BLaER1 (cell line): ENCODE data around the gene CEL.
"Not testable (repeated sequence)": the region's sequence is repeated elsewhere in the genome, so short reads cannot be mapped to it uniquely, and the experiment has no call there.

Experiments used
- H3K27ac ChIP-seq: shearing (Covaris generic); formaldehyde crosslinking; 2 replicates; pipeline ENCODE4 v1.8.1; 2022
- H3K27me3 ChIP-seq: shearing (Covaris generic); formaldehyde crosslinking; 2 replicates; pipeline ENCODE4 v1.8.1; 2022
- H3K36me3 ChIP-seq: shearing (Covaris generic); formaldehyde crosslinking; 2 replicates; pipeline ENCODE4 v1.8.1; 2022
- H3K4me1 ChIP-seq: shearing (Covaris generic); formaldehyde crosslinking; 2 replicates; pipeline ENCODE4 v1.8.1; 2022
- H3K4me2 ChIP-seq: shearing (Covaris generic); formaldehyde crosslinking; 2 replicates; pipeline ENCODE4 v1.8.1; 2022
- H3K4me3 ChIP-seq: shearing (Covaris generic); formaldehyde crosslinking; 2 replicates; pipeline ENCODE4 v1.8.1; 2022
- H3K9ac ChIP-seq: shearing (Covaris generic); formaldehyde crosslinking; 2 replicates; pipeline ENCODE4 v1.8.1; 2022
- H3K9me3 ChIP-seq: shearing (Covaris generic); formaldehyde crosslinking; 2 replicates; pipeline ENCODE4 v1.8.1; 2022
- H4K20me1 ChIP-seq: shearing (Covaris generic); formaldehyde crosslinking; 2 replicates; pipeline ENCODE4 v1.8.1; 2022
- Cebpa-rat ChIP-seq: shearing (Covaris generic); IDR thresholded peaks from 2 replicates; pipeline ENCODE4 v1.8.1; 2022

Gene CEL

GRCh38 chr9:133061764-133062145 lies at the start of gene CEL:
TSS of gene CEL (plus strand) at chr9:133061981. CDS start at chr9:133062003, 22 bp downstream.
- Histone ChIP-seq H3K4me2 (peak within 1 kb of the TSS; percentile 95), H3K9ac (peak within 1 kb of the TSS; percentile 50), H3K27ac (peak within 1 kb of the TSS; percentile 66), H3K36me3 (peaks cover 12% of the 10 kb centered on the region), H3K4me1 (peaks cover 77% of the 10 kb centered on the region), H4K20me1 (peaks cover 28% of the 10 kb centered on the region)
- H3K9me3 ChIP-seq, H3K4me3 ChIP-seq, H3K27me3 ChIP-seq: not testable (repeated sequence)

- Histone ChIP-seq H4K20me1 (no peaks in the 10 kb centered on the region), H3K9ac (no peak overlapping the region), H3K4me1 (no peaks in the 10 kb centered on the region), H3K27me3 (no peaks in the 10 kb centered on the region), H3K27ac (no peak overlapping the region), H3K9me3 (peaks cover 47% of the 10 kb centered on the region), H3K4me3 (no peak overlapping the region), H3K36me3 (no peaks in the 10 kb centered on the region), H3K4me2 (no peak overlapping the region)
- no peak for TF ChIP-seq Cebpa-rat
Measured at GRCh38 chr9:133014696-133015095, 47.1 kb upstream of the CEL start.

- peaks cover under 1% of the 10 kb centered on the region; the same call in 1 of the 2 replicates for H3K9me3 ChIP-seq
- no peaks in the 10 kb centered on the region for H4K20me1 ChIP-seq
- no peak overlapping the region for H3K9ac ChIP-seq
- peaks cover 22% of the 10 kb centered on the region for H3K4me1 ChIP-seq
- no peak overlapping the region for H3K27ac ChIP-seq
- TF ChIP-seq Cebpa-rat, result no peak
- H3K4me2 ChIP-seq, result peak overlapping the region; percentile 70
- H3K36me3 ChIP-seq, result no peaks in the 10 kb centered on the region
- H3K27me3 ChIP-seq, result no peaks in the 10 kb centered on the region
- no peak overlapping the region for H3K4me3 ChIP-seq
Measured at GRCh38 chr9:133023117-133023890, 38.5 kb upstream of the CEL start.

- Histone ChIP-seq H3K27ac (no peak overlapping the region), H3K36me3 (no peaks in the 10 kb centered on the region), H3K4me3 (no peak overlapping the region), H3K4me1 (peaks cover 35% of the 10 kb centered on the region), H4K20me1 (no peaks in the 10 kb centered on the region), H3K27me3 (no peaks in the 10 kb centered on the region), H3K4me2 (no peak overlapping the region), H3K9ac (no peak overlapping the region), H3K9me3 (no peaks in the 10 kb centered on the region)
- no peak for TF ChIP-seq Cebpa-rat
Measured at GRCh38 chr9:133026426-133026825, 35.4 kb upstream of the CEL start.

GRCh38 chr9:133027134-133027533 lies 34.6 kb upstream of the CEL start:
- Histone ChIP-seq H3K27me3 (no peaks in the 10 kb centered on the region), H4K20me1 (no peaks in the 10 kb centered on the region), H3K4me2 (no peak overlapping the region), H3K27ac (no peak overlapping the region), H3K4me1 (peaks cover 40% of the 10 kb centered on the region), H3K4me3 (no peak overlapping the region), H3K9ac (no peak overlapping the region), H3K9me3 (no peaks in the 10 kb centered on the region), H3K36me3 (peaks cover 2% of the 10 kb centered on the region; the same call in 1 of the 2 replicates)
- TF ChIP-seq Cebpa-rat, result no peak

GRCh38 chr9:133028221-133028620 lies 33.6 kb upstream of the CEL start:
- no peak for TF ChIP-seq Cebpa-rat
- Histone ChIP-seq H3K9me3 (peaks cover under 1% of the 10 kb centered on the region; the same call in 1 of the 2 replicates), H3K4me2 (no peak overlapping the region), H3K27ac (no peak overlapping the region), H4K20me1 (no peaks in the 10 kb centered on the region), H3K4me1 (peaks cover 40% of the 10 kb centered on the region), H3K27me3 (no peaks in the 10 kb centered on the region), H3K4me3 (no peak overlapping the region), H3K36me3 (peaks cover 13% of the 10 kb centered on the region), H3K9ac (no peak overlapping the region)

- peaks cover 30% of the 10 kb centered on the region for H3K36me3 ChIP-seq
- peaks cover 17% of the 10 kb centered on the region for H3K9me3 ChIP-seq
- H3K4me1 ChIP-seq, result peaks cover 47% of the 10 kb centered on the region
- no peaks in the 10 kb centered on the region for H3K27me3 ChIP-seq
- H4K20me1 ChIP-seq, result peaks cover 17% of the 10 kb centered on the region; the same call in 1 of the 2 replicates
- no peak for TF ChIP-seq Cebpa-rat
- H3K27ac ChIP-seq, result peak overlapping the region; percentile 95
- H3K4me2 ChIP-seq, result peak overlapping the region; percentile 90
- peak overlapping the region; percentile 99 for H3K4me3 ChIP-seq
- H3K9ac ChIP-seq, result peak overlapping the region; percentile 98
Measured at GRCh38 chr9:133029994-133030316, 31.8 kb upstream of the CEL start.

- Histone ChIP-seq H3K9ac (peak within 1 kb of the TSS; percentile 98), H3K36me3 (peaks cover 36% of the 10 kb centered on the region), H3K4me2 (peak within 1 kb of the TSS; percentile 98), H4K20me1 (peaks cover 23% of the 10 kb centered on the region), H3K9me3 (peaks cover 22% of the 10 kb centered on the region), H3K27me3 (no peaks in the 10 kb centered on the region), H3K27ac (peak within 1 kb of the TSS; percentile 95), H3K4me1 (peaks cover 53% of the 10 kb centered on the region), H3K4me3 (peak within 1 kb of the TSS; percentile 99)
- TF ChIP-seq Cebpa-rat, result no peak
Measured at GRCh38 chr9:133030317-133031129, 31.3 kb upstream of the CEL start, which contains the start of gene GTF3C5. TSS of gene GTF3C5 (plus strand) at chr9:133030997. CDS start at chr9:133031012, 15 bp downstream.

- Histone ChIP-seq H4K20me1 (peaks cover 28% of the 10 kb centered on the region), H3K27me3 (no peaks in the 10 kb centered on the region), H3K36me3 (peaks cover 42% of the 10 kb centered on the region), H3K9me3 (peaks cover 25% of the 10 kb centered on the region), H3K27ac (peak overlapping the region; percentile 95), H3K4me2 (peak overlapping the region; percentile 98), H3K4me3 (peak overlapping the region; percentile 99), H3K4me1 (peaks cover 54% of the 10 kb centered on the region), H3K9ac (peak overlapping the region; percentile 98)
- TF ChIP-seq Cebpa-rat, result no peak
Measured at GRCh38 chr9:133031130-133031422, 30.7 kb upstream of the CEL start.

- Histone ChIP-seq H3K27me3 (no peaks in the 10 kb centered on the region), H3K4me3 (peak overlapping the region; percentile 99), H3K9ac (peak overlapping the region; percentile 98), H3K4me1 (peaks cover 54% of the 10 kb centered on the region), H4K20me1 (peaks cover 33% of the 10 kb centered on the region), H3K9me3 (peaks cover 25% of the 10 kb centered on the region), H3K27ac (peak overlapping the region; percentile 95), H3K4me2 (peak overlapping the region; percentile 98), H3K36me3 (peaks cover 46% of the 10 kb centered on the region)
- TF ChIP-seq Cebpa-rat, result no peak
Measured at GRCh38 chr9:133031496-133031911, 30.3 kb upstream of the CEL start.
